Stimulated activated effector memory CD8-positive, alpha-beta T cell treated with anti-CD3 and anti-CD28 coated beads, Interleukin-12 subunit alpha, Interleukin-12 subunit beta, amount 100 ng/mL, for 72 hours (primary cell): ENCODE data around the gene GYS2.

Source experiments
- ATAC-seq: fragments of 150-1000 bp; cut with Tn5 transposase; 2 replicates; pipeline ENCODE4 v1.10.0; 2021
- DNase-seq, 2 donors: peaks; one replicate each; pipeline ENCODE4 v3.0.0; 2021 to 2022; ENCODE audit warnings: low spot score in 2 of 2
- H3K27ac Mint-ChIP-seq: one replicate; pipeline ENCODE4 v1.8.0; 2022; ENCODE audit warnings: mild to moderate bottlenecking, mixed read lengths
- H3K36me3 Mint-ChIP-seq: one replicate; pipeline ENCODE4 v1.8.0; 2022; ENCODE audit warnings: mild to moderate bottlenecking, mixed read lengths
- H3K4me1 Mint-ChIP-seq: one replicate; pipeline ENCODE4 v1.8.0; 2022; ENCODE audit warnings: mixed read lengths
- H3K4me3 Mint-ChIP-seq: one replicate; pipeline ENCODE4 v1.8.0; 2022; ENCODE audit warnings: mild to moderate bottlenecking, mixed read lengths
- H3K9me3 Mint-ChIP-seq: one replicate; pipeline ENCODE4 v1.8.0; 2022; ENCODE audit warnings: mixed read lengths

GYS2 gene

DNA sequence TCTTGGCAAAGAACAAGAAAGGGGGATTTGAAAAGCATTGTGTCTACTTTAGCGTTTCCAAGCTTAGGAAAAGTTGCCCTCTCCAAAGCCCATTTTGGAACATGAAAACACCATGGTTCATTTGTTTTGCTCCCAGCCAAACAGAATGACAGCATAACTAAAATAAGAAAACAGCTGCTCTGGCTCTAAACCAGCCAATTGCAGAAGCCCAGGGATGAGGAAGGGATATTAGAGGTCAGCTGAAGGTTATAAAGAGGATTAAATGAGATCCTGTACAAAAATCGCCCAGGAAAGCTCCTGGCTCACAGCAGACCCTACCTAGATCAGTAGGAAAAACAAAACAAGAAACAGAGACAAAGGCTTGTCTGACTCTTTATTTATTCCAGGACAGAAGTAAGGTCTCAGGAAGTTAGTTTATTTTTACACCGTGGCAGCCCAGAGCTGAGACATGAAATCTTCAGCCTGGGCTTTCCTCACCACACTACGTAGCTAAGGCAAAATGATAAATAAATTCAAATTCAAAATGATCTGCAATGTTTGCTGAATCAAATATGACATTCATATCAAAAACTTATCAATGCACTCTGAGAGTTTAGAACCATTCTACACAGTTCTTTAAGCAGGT, 52.7 kb downstream of the GYS2 start:
- H3K36me3 Mint-ChIP-seq: no peaks in the 10 kb centered on the region
- H3K27ac Mint-ChIP-seq: no peak overlapping the region
- no peaks in the 10 kb centered on the region for H3K4me1 Mint-ChIP-seq
- H3K9me3 Mint-ChIP-seq: no peaks in the 10 kb centered on the region
- DNase-seq (no peak), ATAC-seq (no peak)
- no peak overlapping the region for H3K4me3 Mint-ChIP-seq

DNA sequence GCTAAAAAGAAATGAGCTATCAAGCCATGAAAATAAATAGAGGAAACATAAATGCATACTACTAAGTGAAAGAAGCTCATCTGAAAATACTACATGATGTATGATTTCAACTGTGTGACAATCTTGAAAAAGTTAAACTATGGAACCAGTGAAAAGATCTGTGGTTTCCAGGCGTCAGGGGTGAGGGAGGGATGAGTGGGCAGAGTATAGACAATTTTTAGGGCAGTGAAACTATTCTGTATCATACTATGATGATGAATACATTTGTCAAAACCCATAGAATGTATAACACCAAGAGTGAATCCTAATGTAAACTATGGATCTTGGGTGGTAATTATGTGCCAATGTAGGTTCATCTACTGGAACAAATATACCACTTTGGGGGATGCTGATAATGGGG, 57.2 kb downstream of the GYS2 start:
- H3K4me1 Mint-ChIP-seq: no peaks in the 10 kb centered on the region
- H3K4me3 Mint-ChIP-seq: no peak overlapping the region
- DNase-seq (no peak), ATAC-seq (peak; percentile 95)
- H3K36me3 Mint-ChIP-seq: no peaks in the 10 kb centered on the region
- no peaks in the 10 kb centered on the region for H3K9me3 Mint-ChIP-seq
- H3K27ac Mint-ChIP-seq: no peak overlapping the region

DNA sequence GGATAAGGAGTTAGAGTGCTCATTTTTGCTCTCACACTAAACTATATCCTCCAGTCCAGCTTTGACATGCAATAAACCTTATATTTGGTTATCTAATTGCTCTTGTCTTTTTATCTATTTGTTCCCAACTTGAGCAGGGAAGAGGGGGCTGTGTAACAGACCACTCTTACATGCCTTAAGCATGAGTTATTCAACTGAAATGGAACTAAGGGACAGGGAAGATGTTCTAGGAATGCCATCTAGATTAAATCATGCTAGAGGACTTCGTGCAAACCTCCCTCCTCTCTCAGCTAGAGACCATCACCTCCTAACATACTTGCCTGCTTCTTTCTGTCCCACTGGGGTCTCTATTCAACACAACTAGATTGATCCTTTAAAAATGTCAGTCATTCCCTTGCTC, 57.9 kb downstream of the GYS2 start:
- no peak for DNase-seq
- no peaks in the 10 kb centered on the region for H3K36me3 Mint-ChIP-seq
- no peaks in the 10 kb centered on the region for H3K4me1 Mint-ChIP-seq
- no peak overlapping the region for H3K27ac Mint-ChIP-seq
- H3K9me3 Mint-ChIP-seq: no peaks in the 10 kb centered on the region
- ATAC-seq: no peak
- H3K4me3 Mint-ChIP-seq: no peak overlapping the region

- Mint-ChIP-seq H3K4me3 (no peak overlapping the region), H3K27ac (no peak overlapping the region), H3K9me3 (no peaks in the 10 kb centered on the region), H3K4me1 (no peaks in the 10 kb centered on the region), H3K36me3 (no peaks in the 10 kb centered on the region)
- no peak for DNase-seq
- ATAC-seq: no peak
Observed at GRCh38 chr12:21545557-21545956, 59.1 kb downstream of the GYS2 start.

GRCh38 chr12:21543151-21543550, 61.5 kb downstream of the GYS2 start:
- DNase-seq (no peak), ATAC-seq (no peak)
- Mint-ChIP-seq H3K36me3 (no peaks in the 10 kb centered on the region), H3K27ac (no peak overlapping the region), H3K4me3 (no peak overlapping the region), H3K4me1 (no peaks in the 10 kb centered on the region), H3K9me3 (no peaks in the 10 kb centered on the region)

- Mint-ChIP-seq H3K4me1 (no peaks in the 10 kb centered on the region), H3K9me3 (no peaks in the 10 kb centered on the region), H3K4me3 (no peak overlapping the region), H3K27ac (no peak overlapping the region), H3K36me3 (no peaks in the 10 kb centered on the region)
- ATAC-seq (no peak), DNase-seq (no peak)
Observed at GRCh38 chr12:21542403-21542802, 62.2 kb downstream of the GYS2 start.

- Mint-ChIP-seq H3K36me3 (no peaks in the 10 kb centered on the region), H3K27ac (no peak overlapping the region), H3K9me3 (no peaks in the 10 kb centered on the region), H3K4me3 (no peak overlapping the region), H3K4me1 (no peaks in the 10 kb centered on the region)
- DNase-seq (no peak), ATAC-seq (no peak)
Observed at GRCh38 chr12:21541773-21542172, 62.9 kb downstream of the GYS2 start.

DNA sequence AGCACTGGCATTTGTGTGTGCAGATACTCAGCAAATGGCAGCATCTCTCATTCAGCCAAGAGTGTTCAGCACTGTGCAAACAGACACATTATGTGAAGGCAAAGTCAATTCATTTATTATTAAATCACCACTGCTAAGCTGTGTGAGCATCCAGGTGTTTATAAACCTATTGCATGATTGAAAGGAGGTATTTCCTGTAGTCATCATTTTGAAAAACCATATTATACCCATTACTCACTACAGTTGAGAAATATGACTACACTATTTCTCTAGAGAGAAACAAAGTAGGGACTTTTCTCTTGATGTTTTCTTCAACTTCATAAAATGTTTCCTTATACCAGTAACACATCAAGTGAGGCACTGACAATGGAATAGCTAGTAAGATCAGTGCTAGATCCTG, 64.8 kb downstream of the GYS2 start:
- ATAC-seq: peak; percentile 91
- Mint-ChIP-seq H3K36me3 (no peaks in the 10 kb centered on the region), H3K4me1 (no peaks in the 10 kb centered on the region)

DNA sequence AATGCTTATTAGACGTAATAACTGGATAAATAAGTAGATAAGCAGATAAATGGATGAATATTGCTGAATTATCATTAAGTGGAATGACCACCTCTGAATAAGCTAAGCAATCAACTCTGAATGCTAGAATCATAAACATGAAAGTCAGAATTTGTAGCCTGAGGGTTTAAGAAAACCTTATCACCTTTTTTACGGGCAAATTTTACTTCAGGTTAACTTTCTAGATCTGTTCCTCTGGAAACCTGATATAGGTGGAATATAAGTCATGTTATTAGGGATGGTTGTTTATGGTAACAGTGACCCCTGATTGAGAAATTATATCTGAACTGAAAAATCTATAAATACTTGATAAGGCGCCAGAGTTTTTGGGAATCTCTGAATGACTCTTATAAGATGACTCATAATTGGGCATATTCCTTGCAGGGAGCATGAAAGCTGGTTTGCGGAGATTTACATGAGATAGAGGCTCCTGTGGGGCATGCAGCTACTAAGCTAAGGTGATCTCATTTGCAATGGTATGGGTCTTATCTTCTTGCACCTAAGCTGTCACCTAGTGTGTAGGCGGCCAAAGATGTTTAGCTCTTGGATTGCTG, 66.5 kb downstream of the GYS2 start:
- Mint-ChIP-seq H3K36me3 (peaks cover 6% of the 10 kb centered on the region), H3K9me3 (no peaks in the 10 kb centered on the region), H3K4me3 (no peak overlapping the region), H3K27ac (no peak overlapping the region), H3K4me1 (no peaks in the 10 kb centered on the region)
- DNase-seq (no peak), ATAC-seq (no peak)

More for the DNA sequence above, 64.8 kb downstream of the GYS2 start:
- DNase-seq: no peak
- H3K27ac Mint-ChIP-seq: no peak overlapping the region
- H3K9me3 Mint-ChIP-seq: no peaks in the 10 kb centered on the region
- H3K4me3 Mint-ChIP-seq: no peak overlapping the region

- Mint-ChIP-seq H3K9me3 (no peaks in the 10 kb centered on the region), H3K36me3 (peaks cover 5% of the 10 kb centered on the region), H3K4me3 (no peak overlapping the region), H3K4me1 (peaks cover 5% of the 10 kb centered on the region), H3K27ac (no peak overlapping the region)
- DNase-seq: no peak
- ATAC-seq: no peak
Observed at GRCh38 chr12:21529456-21529855, 75.2 kb downstream of the GYS2 start.

GRCh38 chr12:21528953-21529352, 75.7 kb downstream of the GYS2 start:
- Mint-ChIP-seq H3K36me3 (no peaks in the 10 kb centered on the region), H3K4me1 (peaks cover 5% of the 10 kb centered on the region), H3K27ac (no peak overlapping the region), H3K9me3 (no peaks in the 10 kb centered on the region), H3K4me3 (no peak overlapping the region)
- no peak for DNase-seq
- no peak for ATAC-seq

- peak overlapping the region; percentile 67 for H3K4me3 Mint-ChIP-seq
- H3K9me3 Mint-ChIP-seq: no peaks in the 10 kb centered on the region
- H3K27ac Mint-ChIP-seq: no peak overlapping the region
- ATAC-seq (peak; percentile 98), DNase-seq (peak; percentile 36 to 78)
- H3K36me3 Mint-ChIP-seq: no peaks in the 10 kb centered on the region
- peaks cover 5% of the 10 kb centered on the region for H3K4me1 Mint-ChIP-seq
Observed at GRCh38 chr12:21527451-21528180, 77.0 kb downstream of the GYS2 start.

DNA sequence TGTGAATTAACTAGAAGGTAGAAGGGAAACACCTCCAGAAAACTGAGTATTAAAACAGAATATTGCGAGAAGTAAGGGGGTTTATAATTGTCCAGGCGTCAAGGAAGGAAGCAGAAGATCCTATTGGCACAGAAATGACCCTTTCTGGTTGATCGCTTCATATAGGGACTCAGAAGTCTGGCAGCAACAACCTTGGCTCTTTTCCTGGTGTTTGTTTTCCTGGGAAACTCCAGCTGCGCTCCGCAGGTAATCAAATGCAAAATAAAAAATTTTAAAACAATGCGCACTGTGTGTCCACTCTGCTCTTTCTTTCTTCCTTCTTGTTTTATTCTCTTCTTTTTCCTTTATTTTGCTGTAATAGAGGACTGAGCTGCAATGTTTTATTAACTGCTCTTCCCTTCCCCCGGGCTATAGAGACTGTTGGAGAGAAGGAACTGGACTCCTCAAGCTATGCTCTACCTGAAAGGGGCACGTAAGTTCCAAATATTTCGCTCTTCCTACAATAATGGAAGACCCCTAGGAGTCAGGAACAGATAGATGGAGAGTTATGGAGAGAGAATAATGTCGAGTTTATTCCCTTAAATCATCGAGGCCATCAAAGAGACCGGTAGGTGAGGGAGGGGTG, 77.8 kb downstream of the GYS2 start:
- ATAC-seq: no peak
- no peak for DNase-seq
- peaks cover 5% of the 10 kb centered on the region for H3K4me1 Mint-ChIP-seq
- H3K4me3 Mint-ChIP-seq: peak overlapping the region; percentile 67
- no peaks in the 10 kb centered on the region for H3K9me3 Mint-ChIP-seq
- H3K27ac Mint-ChIP-seq: no peak overlapping the region
- H3K36me3 Mint-ChIP-seq: no peaks in the 10 kb centered on the region

DNA sequence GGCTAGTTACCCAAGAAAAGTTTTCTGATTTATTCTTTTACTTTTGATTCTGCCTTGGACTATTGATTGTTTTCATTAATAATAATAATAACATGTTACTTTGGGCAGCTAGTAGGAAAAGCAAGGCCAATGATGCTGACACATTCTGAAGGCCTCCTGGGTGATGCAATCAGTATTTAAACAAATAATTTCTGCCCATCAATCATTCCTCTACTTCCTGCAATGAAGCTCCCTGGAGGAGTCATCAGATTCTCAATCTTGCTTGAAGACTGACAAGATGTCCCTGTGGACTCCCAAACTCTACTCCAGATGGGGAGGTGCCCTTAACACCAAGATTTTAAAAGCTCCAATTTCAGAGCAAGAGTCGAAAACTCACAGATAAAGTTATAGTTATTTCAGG, 78.6 kb downstream of the GYS2 start, which contains the start of gene SPX:
SPX (plus strand) TSS at position 244 of the 400 bp plus-strand sequence. CDS start 177 bp downstream, outside the sequence.
- ATAC-seq (no peak), DNase-seq (no peak)
- Mint-ChIP-seq H3K4me1 (peaks cover 5% of the 10 kb centered on the region), H3K9me3 (no peaks in the 10 kb centered on the region), H3K36me3 (no peaks in the 10 kb centered on the region), H3K27ac (no peak within 1 kb of the TSS), H3K4me3 (peak within 1 kb of the TSS; percentile 67)

GRCh38 chr12:21523148-21523547, 81.5 kb downstream of the GYS2 start:
- Mint-ChIP-seq H3K4me1 (peaks cover 5% of the 10 kb centered on the region), H3K27ac (no peak overlapping the region), H3K36me3 (peaks cover 12% of the 10 kb centered on the region), H3K9me3 (no peaks in the 10 kb centered on the region), H3K4me3 (no peak overlapping the region)
- DNase-seq: no peak
- no peak for ATAC-seq

- H3K36me3 Mint-ChIP-seq: peaks cover 25% of the 10 kb centered on the region
- no peaks in the 10 kb centered on the region for H3K9me3 Mint-ChIP-seq
- DNase-seq: no peak
- no peak overlapping the region for H3K4me3 Mint-ChIP-seq
- H3K27ac Mint-ChIP-seq: no peak overlapping the region
- H3K4me1 Mint-ChIP-seq: no peaks in the 10 kb centered on the region
- no peak for ATAC-seq
Observed at GRCh38 chr12:21521541-21521940, 83.1 kb downstream of the GYS2 start.
